Aortic smooth muscle cell (primary cell): ENCODE data around the gene MRPL16. TPM values are rescaled to one million over a fixed set of nuclear protein-coding genes. Genes with fewer than 3 reads are reported as not detected.

Experiments used
- total RNA-seq: library from RNA; depleted of rRNA; stranded (reverse); fragments of >200 nt; gene quantifications from 2 replicates; pipeline ENCODE4 v1.2.3, GENCODE V29; 2014

MRPL16 gene
- 30.5 and 35.4 TPM in 2 replicates for total RNA-seq

DNA sequence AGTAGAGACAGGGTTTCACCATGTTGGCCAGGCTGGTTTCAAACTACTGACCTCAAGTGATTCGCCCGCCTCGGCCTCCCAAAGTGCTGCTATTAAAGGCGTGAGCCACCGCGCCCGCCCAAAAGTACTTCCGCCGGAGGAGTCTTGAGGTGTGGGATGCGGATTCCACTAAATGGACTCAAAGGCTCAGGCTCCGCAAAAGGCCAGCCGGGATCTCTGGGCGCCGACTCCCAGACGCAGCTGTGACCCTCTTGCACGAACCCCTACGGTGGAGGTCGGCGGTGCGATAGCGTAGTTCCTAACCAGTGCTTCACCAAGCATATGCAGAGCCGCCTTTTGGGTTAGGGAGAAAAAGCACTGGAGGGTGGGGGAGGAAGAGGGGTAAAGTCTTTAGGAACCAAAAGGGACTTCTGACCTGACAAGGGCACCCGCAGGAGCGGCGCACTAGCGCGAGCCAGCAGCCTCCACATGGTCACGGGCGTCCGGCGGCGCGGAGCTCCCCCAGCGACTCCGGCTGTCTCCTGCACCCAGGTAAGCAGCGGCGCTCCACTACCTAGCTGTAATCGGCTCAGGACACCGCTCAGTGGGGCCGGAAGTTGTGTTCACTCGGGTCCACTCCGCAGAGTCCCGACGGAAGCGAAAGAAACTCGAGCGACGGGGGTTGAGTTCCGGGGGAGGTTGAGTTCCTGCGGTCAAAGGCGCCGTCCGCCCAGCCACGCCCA lies at the start of gene MRPL16:
Gene MRPL16 (minus strand): TSS at position 590 of the 722 bp plus-strand sequence. CDS start 120 bp downstream, at position 470.

DNA sequence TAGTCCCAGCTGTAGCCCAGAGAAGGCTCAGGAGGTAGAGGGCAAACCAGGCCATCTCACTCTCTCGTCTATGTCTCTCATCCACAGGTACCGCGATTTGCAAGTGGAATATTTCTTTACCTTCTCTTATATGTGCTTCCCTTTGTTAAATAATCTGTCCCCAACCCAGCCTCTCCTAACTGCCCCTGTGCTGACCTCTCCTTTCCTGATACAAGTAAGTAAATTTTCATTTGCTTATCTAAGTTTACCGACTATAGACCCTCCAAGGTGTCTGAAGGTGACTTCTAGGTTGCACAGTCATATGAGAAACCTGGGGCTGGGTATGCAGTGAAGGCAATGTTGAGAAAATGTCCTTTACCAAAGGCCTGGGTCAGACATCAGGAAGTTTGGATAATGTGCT lies 34.8 kb upstream of the MRPL16 start, which contains the start of gene CBLIF:
Gene CBLIF (minus strand): TSS at position 101 of the 400 bp plus-strand sequence. CDS start 46 bp downstream, at position 55.

Other genes starting within 250 kb of the MRPL16 start
- gene OSBP, start 195.0 kb downstream of the MRPL16 start, total RNA-seq = 35.0 and 40.8 TPM in 2 replicates
- 5.3 and 7.3 TPM in 2 replicates for gene PATL1, start 141.7 kb downstream of the MRPL16 start, total RNA-seq
- gene OR10V1, start 96.9 kb downstream of the MRPL16 start, total RNA-seq = not detected in 2 replicates
- 16.5 and 25.9 TPM in 2 replicates for gene STX3, start 55.4 kb downstream of the MRPL16 start, total RNA-seq
- not detected in 2 replicates for gene CBLIF, start 34.7 kb upstream of the MRPL16 start, total RNA-seq
- gene TCN1, start 55.7 kb upstream of the MRPL16 start, total RNA-seq = under 0.01 TPM in 1 of 2 replicates, not detected in the other
- gene OOSP3, start 68.0 kb upstream of the MRPL16 start, total RNA-seq = not detected in 2 replicates
- gene OOSP1, start 127.7 kb upstream of the MRPL16 start, total RNA-seq = not detected in 2 replicates
- not detected in 2 replicates for gene OOSP4A, start 153.3 kb upstream of the MRPL16 start, total RNA-seq
- not detected in 2 replicates for gene OOSP4B, start 206.4 kb upstream of the MRPL16 start, total RNA-seq
- gene OOSP2, start 229.6 kb upstream of the MRPL16 start, total RNA-seq = not detected in 2 replicates
- gene MS4A3, start 245.9 kb upstream of the MRPL16 start, total RNA-seq = not detected in 2 replicates